ENCODE results near the gene TSHZ2. TPM values are rescaled to one million over a fixed set of nuclear protein-coding genes. Genes with fewer than 3 reads are reported as not detected.

TSHZ2 gene
- total RNA-seq, 3 donors from 2014 or later (not counting 1 experiment from before 2014, with no cell fraction given), result 1.8 to 1.9 TPM; not detected in 1

GRCh38 chr20:53163486-53163885 is 191.3 kb downstream of the TSHZ2 start:
- H3K4me1 ChIP-seq (ENCODE audit: control insufficient read depth, insufficient read depth, low read length), result no peaks in the 10 kb centered on the region
- 64% methylated on average over 2 of the region's 3 CpGs for WGBS (ENCODE audit: insufficient coverage)

DNA sequence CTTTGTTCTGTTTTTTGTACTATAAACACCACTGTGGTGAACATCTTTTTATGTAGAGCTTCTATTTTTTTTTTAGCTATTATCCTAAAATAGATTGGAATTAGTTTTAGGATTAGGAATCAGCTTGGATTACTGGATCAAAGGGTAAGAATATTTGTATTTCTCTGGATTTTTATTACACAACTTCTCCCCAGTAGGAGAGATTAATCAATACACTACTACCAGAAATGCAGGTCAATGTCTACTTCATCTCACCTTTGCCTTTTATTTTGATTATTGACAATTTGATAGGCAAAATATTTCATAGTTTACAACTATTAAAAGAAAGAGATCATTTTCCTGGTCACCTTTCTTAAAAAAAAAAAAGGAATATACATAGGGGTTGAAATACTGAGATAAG is 191.9 kb downstream of the TSHZ2 start:
- intact Hi-C loops (cut with micrococcal nuclease), result no loop called here
- H3K9me3 Mint-ChIP-seq, result no peaks in the 10 kb centered on the region
- H3K9me3 ChIP-seq (ENCODE audit: control insufficient read depth, insufficient read depth, low read length), result no peaks in the 10 kb centered on the region
- no peak overlapping the region for H3K4me3 ChIP-seq (ENCODE audit: low read length)
- no peaks in the 10 kb centered on the region for H3K36me3 Mint-ChIP-seq
- no peaks in the 10 kb centered on the region for H3K4me1 ChIP-seq (ENCODE audit: control insufficient read depth, insufficient read depth, low read length)
- H3K27ac Mint-ChIP-seq, result no peak overlapping the region
- no peaks in the 10 kb centered on the region for H3K4me1 Mint-ChIP-seq
- DNase-seq, result no peak
- no peaks in the 10 kb centered on the region for H3K36me3 ChIP-seq (ENCODE audit: control insufficient read depth, insufficient read depth, low read length)
- H3K27me3 Mint-ChIP-seq (ENCODE audit: low read depth in 2 of 2), result peaks cover 7 to 18% of the 10 kb centered on the region in 2 donors
- no peak overlapping the region for H3K27ac ChIP-seq (ENCODE audit: low read length)
- H3K27me3 ChIP-seq (ENCODE audit: control insufficient read depth, insufficient read depth, low read length), result no peaks in the 10 kb centered on the region
- no peak for ATAC-seq
- no peak for TF ChIP-seq CTCF (IDR thresholded peaks at IDR 0.05)
- H3K4me3 Mint-ChIP-seq, result no peak overlapping the region

More at GRCh38 chr20:53163486-53163885, 191.3 kb downstream of the TSHZ2 start:
- intact Hi-C loops (cut with micrococcal nuclease), result no loop called here
- Mint-ChIP-seq H3K4me3 (no peak overlapping the region), H3K27me3 (ENCODE audit: low read depth in 2 of 2) (peaks cover 7 to 12% of the 10 kb centered on the region in 2 donors), H3K27ac (no peak overlapping the region), H3K36me3 (no peaks in the 10 kb centered on the region), H3K4me1 (no peaks in the 10 kb centered on the region), H3K9me3 (no peaks in the 10 kb centered on the region)
- DNase-seq (no peak), ATAC-seq (no peak)
- H3K27ac ChIP-seq (ENCODE audit: low read length), result no peak overlapping the region
- no peak for TF ChIP-seq CTCF (IDR thresholded peaks at IDR 0.05)
- H3K36me3 ChIP-seq (ENCODE audit: control insufficient read depth, insufficient read depth, low read length), result no peaks in the 10 kb centered on the region
- no peaks in the 10 kb centered on the region for H3K9me3 ChIP-seq (ENCODE audit: control insufficient read depth, insufficient read depth, low read length)
- H3K27me3 ChIP-seq (ENCODE audit: control insufficient read depth, insufficient read depth, low read length), result no peaks in the 10 kb centered on the region
- H3K4me3 ChIP-seq (ENCODE audit: low read length), result no peak overlapping the region

DNA sequence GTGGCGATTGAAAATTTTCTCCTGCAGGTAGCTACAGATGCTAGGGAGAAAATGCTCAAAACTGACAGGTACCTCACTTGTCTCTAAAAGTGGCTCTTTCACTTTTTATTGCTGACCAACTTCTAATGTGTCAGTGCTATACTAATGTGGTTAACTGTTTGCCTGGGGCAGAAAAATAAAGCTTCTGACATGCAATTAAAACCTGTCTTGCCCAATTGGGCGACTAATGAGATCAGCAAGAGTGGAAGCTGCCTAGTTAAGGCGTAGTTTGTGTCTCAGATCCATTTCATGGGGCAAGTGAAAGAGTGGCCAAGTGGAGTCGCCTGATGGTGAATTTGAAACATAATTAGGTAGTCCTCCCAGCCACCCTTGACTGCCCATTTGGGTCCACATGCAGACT is 193.3 kb downstream of the TSHZ2 start:
- no peak overlapping the region for H3K27ac Mint-ChIP-seq
- no peaks in the 10 kb centered on the region for H3K36me3 ChIP-seq (ENCODE audit: control insufficient read depth, insufficient read depth, low read length)
- intact Hi-C loops (cut with micrococcal nuclease), result no loop called here
- no peak overlapping the region for H3K4me3 ChIP-seq (ENCODE audit: low read length)
- H3K9me3 Mint-ChIP-seq, result no peaks in the 10 kb centered on the region
- no peaks in the 10 kb centered on the region for H3K4me1 Mint-ChIP-seq
- DNase-seq (no peak), ATAC-seq (no peak)
- no peaks in the 10 kb centered on the region for H3K27me3 ChIP-seq (ENCODE audit: control insufficient read depth, insufficient read depth, low read length)
- H3K36me3 Mint-ChIP-seq, result no peaks in the 10 kb centered on the region
- WGBS (ENCODE audit: insufficient coverage), result 86% methylated on average over 4 of the region's 4 CpGs
- H3K27me3 Mint-ChIP-seq (ENCODE audit: low read depth in 2 of 2), result peaks cover 15 to 28% of the 10 kb centered on the region in 2 donors
- H3K4me1 ChIP-seq (ENCODE audit: control insufficient read depth, insufficient read depth, low read length), result no peaks in the 10 kb centered on the region
- no peak overlapping the region for H3K4me3 Mint-ChIP-seq
- no peak overlapping the region for H3K27ac ChIP-seq (ENCODE audit: low read length)
- no peaks in the 10 kb centered on the region for H3K9me3 ChIP-seq (ENCODE audit: control insufficient read depth, insufficient read depth, low read length)
- no peak for TF ChIP-seq CTCF (IDR thresholded peaks at IDR 0.05)

GRCh38 chr20:53168491-53168890 is 196.3 kb downstream of the TSHZ2 start:
- intact Hi-C loops (cut with micrococcal nuclease), result no loop called here
- Mint-ChIP-seq H3K36me3 (no peaks in the 10 kb centered on the region), H3K27ac (no peak overlapping the region), H3K4me3 (no peak overlapping the region), H3K9me3 (no peaks in the 10 kb centered on the region), H3K27me3 (ENCODE audit: low read depth in 2 of 2) (peaks cover 13 to 31% of the 10 kb centered on the region in 2 donors), H3K4me1 (no peaks in the 10 kb centered on the region)
- Histone ChIP-seq H3K4me1 (ENCODE audit: control insufficient read depth, insufficient read depth, low read length) (no peaks in the 10 kb centered on the region), H3K4me3 (ENCODE audit: low read length) (no peak overlapping the region), H3K27ac (ENCODE audit: low read length) (no peak overlapping the region), H3K36me3 (ENCODE audit: control insufficient read depth, insufficient read depth, low read length) (no peaks in the 10 kb centered on the region), H3K27me3 (ENCODE audit: control insufficient read depth, insufficient read depth, low read length) (no peaks in the 10 kb centered on the region), H3K9me3 (ENCODE audit: control insufficient read depth, insufficient read depth, low read length) (no peaks in the 10 kb centered on the region)
- no peak for TF ChIP-seq CTCF (IDR thresholded peaks at IDR 0.05)
- ATAC-seq (no peak), DNase-seq (no peak)
- WGBS (ENCODE audit: insufficient coverage), result 78% methylated on average over 1 of the region's 1 CpG
